MCF 10A (cell line): ENCODE data around the gene TEX28. TPM values are rescaled to one million over a fixed set of nuclear protein-coding genes. Genes with fewer than 3 reads are reported as not detected.
A peak's percentile ranks its signal among the peaks of the same experiment; 100 is the strongest.
"Not testable (repeated sequence)": the region's sequence is repeated elsewhere in the genome, so short reads cannot be mapped to it uniquely, and the experiment has no call there.

Experiments used
- BruUV-seq: library from RNA; stranded (reverse); fragments of 400-500 nt; replicated peaks from 2 replicates; lab custom pipeline; 2021; lab: Mats Ljungman, UMichigan
- CTCF ChIA-PET: fragments of 300-600 bp; sonication (Branson Sonifier 250); formaldehyde crosslinking; extraction: SDS; loops from one replicate; lab custom pipeline; 2021; ENCODE audit warnings: antibody characterized with exemption, inconsistent platforms; lab: Yijun Ruan, JAX
- POLR2A ChIA-PET: fragments of 300-600, 350-650 bp; sonication (Branson Sonifier 250); formaldehyde crosslinking; extraction: SDS; loops from one replicate; lab custom pipeline; 2020; ENCODE audit warnings: antibody characterized with exemption, inconsistent platforms; lab: Yijun Ruan, JAX
- DNase-seq: peaks from one replicate; pipeline ENCODE4 v3.0.0-alpha.2; 2018; ENCODE audit not compliant: unreplicated experiment
- H3K27ac Mint-ChIP-seq: one replicate; pipeline ENCODE4 v1.8.0; 2022; ENCODE audit warnings: mild to moderate bottlenecking, low read depth, mixed read lengths; ENCODE audit not compliant: unreplicated experiment
- H3K27me3 Mint-ChIP-seq: one replicate; pipeline ENCODE4 v1.8.0; 2022; ENCODE audit warnings: mixed read lengths; ENCODE audit not compliant: insufficient read depth, unreplicated experiment
- H3K36me3 Mint-ChIP-seq: one replicate; pipeline ENCODE4 v1.8.0; 2022; ENCODE audit warnings: mild to moderate bottlenecking, moderate library complexity, mixed read lengths; ENCODE audit not compliant: insufficient read depth, unreplicated experiment
- H3K4me1 Mint-ChIP-seq: one replicate; pipeline ENCODE4 v1.8.0; 2022; ENCODE audit warnings: mixed read lengths; ENCODE audit not compliant: insufficient read depth, unreplicated experiment
- H3K4me3 Mint-ChIP-seq: one replicate; pipeline ENCODE4 v1.8.0; 2022; ENCODE audit warnings: mild to moderate bottlenecking, moderate library complexity, mixed read lengths; ENCODE audit not compliant: unreplicated experiment
- H3K9me3 Mint-ChIP-seq: one replicate; pipeline ENCODE4 v1.8.0; 2022; ENCODE audit warnings: mixed read lengths; ENCODE audit not compliant: unreplicated experiment
- intact Hi-C: fragments of 100-400 bp; cut with micrococcal nuclease; formaldehyde crosslinking; loops from 2 replicates; pipeline ENCODE4 v1.14.1; 2022
- total RNA-seq: library from RNA; stranded (reverse); gene quantifications from 2 replicates; pipeline ENCODE4 v1.2.3, GENCODE V29; 2022
- TF ChIP-seq, protein P1 (sequence below): fragments of 200-600 bp; IDR thresholded peaks from one replicate; pipeline ENCODE4 v1.8.0; 2022; ENCODE audit warnings: antibody characterized with exemption, mild to moderate bottlenecking; ENCODE audit not compliant: unreplicated experiment

TEX28 gene
- total RNA-seq, 1 experiment from 2014 or later, result not detected

DNA sequence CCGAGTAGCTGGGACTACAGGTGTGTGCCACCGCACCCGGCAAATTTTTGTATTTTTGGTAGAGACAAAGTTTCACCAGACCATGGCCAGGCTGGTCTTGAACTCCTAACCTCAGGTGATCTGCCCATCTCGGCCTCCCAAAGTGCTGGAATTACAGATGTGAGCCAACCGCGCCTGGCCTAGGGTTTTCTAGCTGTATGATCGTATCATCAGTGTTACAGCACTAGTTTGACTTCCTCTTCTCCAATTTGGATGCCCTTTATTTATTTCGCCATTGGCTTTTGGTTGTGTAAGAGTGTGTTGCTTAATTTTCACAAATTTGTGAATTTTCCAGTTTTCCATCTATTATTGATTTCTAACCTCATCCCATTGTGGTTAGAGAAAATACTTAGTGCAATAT lies 5.9 kb upstream of the TEX28 start:
- POLR2A ChIA-PET, result interaction anchor here (0.6 kb wide), 1 partner anchor 1355 kb away, joined by 4 read pairs; no protein-coding TSS in a partner anchor
- no peaks in the 10 kb centered on the region for H3K9me3 Mint-ChIP-seq
- H3K27ac Mint-ChIP-seq, result no peak overlapping the region
- CTCF ChIA-PET, result no interaction called here
- H3K4me3 Mint-ChIP-seq, result no peak overlapping the region
- peaks cover 40% of the 10 kb centered on the region for H3K27me3 Mint-ChIP-seq
- no peak for DNase-seq
- H3K4me1 Mint-ChIP-seq, result no peaks in the 10 kb centered on the region
- no TSS peak for BruUV-seq
- intact Hi-C loops, result no loop called here
- TF ChIP-seq, protein P1, sequence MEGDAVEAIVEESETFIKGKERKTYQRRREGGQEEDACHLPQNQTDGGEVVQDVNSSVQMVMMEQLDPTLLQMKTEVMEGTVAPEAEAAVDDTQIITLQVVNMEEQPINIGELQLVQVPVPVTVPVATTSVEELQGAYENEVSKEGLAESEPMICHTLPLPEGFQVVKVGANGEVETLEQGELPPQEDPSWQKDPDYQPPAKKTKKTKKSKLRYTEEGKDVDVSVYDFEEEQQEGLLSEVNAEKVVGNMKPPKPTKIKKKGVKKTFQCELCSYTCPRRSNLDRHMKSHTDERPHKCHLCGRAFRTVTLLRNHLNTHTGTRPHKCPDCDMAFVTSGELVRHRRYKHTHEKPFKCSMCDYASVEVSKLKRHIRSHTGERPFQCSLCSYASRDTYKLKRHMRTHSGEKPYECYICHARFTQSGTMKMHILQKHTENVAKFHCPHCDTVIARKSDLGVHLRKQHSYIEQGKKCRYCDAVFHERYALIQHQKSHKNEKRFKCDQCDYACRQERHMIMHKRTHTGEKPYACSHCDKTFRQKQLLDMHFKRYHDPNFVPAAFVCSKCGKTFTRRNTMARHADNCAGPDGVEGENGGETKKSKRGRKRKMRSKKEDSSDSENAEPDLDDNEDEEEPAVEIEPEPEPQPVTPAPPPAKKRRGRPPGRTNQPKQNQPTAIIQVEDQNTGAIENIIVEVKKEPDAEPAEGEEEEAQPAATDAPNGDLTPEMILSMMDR, result no peak
- no peaks in the 10 kb centered on the region for H3K36me3 Mint-ChIP-seq

DNA sequence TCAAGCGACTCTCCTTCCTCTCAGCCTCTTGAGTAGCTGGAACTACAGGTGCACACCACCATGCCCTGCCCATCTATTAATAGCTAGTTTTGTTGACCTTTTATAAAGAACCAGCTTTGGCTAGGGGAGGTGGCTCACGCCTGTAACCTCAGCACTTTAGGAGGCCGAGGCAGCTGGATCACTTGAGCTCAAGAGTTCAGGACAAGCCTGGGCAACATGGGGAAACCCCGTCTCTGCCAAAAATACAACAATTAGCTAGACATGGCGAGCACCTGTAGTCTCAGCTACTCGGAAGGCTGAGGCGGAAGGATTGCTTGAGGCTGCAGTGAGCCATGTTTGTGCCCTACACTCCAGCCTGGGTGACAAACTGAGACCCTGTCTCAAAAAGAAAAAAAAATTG lies 3.4 kb upstream of the TEX28 start:
- ChIA-PET CTCF (interaction anchor here (0.5 to 1.1 kb wide), 3 partner anchors 10 to 198 kb away, joined by 3 to 4 read pairs (median 3); no protein-coding TSS in a partner anchor), POLR2A (no interaction called here)
- no TSS peak for BruUV-seq
- H3K9me3 Mint-ChIP-seq, result no peaks in the 10 kb centered on the region
- no peak overlapping the region for H3K27ac Mint-ChIP-seq
- H3K36me3 Mint-ChIP-seq, result no peaks in the 10 kb centered on the region
- DNase-seq, result no peak
- peaks cover 37% of the 10 kb centered on the region for H3K27me3 Mint-ChIP-seq
- TF ChIP-seq, protein P1, result no peak
- no peak overlapping the region for H3K4me3 Mint-ChIP-seq
- no peaks in the 10 kb centered on the region for H3K4me1 Mint-ChIP-seq
- intact Hi-C loops, result no loop called here

DNA sequence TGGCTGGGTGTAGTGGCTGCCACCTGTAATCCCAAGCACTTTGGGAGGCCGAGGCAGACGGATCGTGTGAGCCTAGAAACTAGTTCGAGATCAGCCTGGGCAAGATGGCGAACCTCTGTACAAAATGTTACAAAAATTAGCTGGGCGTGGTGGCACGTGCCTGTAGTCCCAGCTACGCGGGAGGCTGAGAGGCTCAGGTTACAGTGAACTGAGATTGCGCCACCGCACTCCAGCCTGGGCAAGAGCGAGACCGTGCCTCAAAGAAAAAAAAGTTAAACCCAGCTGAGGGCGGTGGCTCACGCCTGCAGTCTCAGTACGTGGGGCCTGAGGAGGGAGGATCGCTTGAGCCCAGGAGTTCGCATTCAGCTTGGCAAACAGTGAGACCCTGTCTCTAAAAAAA lies 1.8 kb upstream of the TEX28 start:
- intact Hi-C loops, result no loop called here
- Mint-ChIP-seq H3K36me3 (no peaks in the 10 kb centered on the region), H3K4me1 (no peaks in the 10 kb centered on the region), H3K4me3 (no peak overlapping the region), H3K27ac (no peak overlapping the region), H3K27me3 (peaks cover 21% of the 10 kb centered on the region), H3K9me3 (no peaks in the 10 kb centered on the region)
- POLR2A ChIA-PET, result interaction anchor here (0.9 kb wide), 1 partner anchor 17 kb away, joined by 3 read pairs; no protein-coding TSS in a partner anchor
- TF ChIP-seq, protein P1, result no peak
- DNase-seq, result peak; percentile 9
- CTCF ChIA-PET, result no interaction called here
- BruUV-seq, result no TSS peak

DNA sequence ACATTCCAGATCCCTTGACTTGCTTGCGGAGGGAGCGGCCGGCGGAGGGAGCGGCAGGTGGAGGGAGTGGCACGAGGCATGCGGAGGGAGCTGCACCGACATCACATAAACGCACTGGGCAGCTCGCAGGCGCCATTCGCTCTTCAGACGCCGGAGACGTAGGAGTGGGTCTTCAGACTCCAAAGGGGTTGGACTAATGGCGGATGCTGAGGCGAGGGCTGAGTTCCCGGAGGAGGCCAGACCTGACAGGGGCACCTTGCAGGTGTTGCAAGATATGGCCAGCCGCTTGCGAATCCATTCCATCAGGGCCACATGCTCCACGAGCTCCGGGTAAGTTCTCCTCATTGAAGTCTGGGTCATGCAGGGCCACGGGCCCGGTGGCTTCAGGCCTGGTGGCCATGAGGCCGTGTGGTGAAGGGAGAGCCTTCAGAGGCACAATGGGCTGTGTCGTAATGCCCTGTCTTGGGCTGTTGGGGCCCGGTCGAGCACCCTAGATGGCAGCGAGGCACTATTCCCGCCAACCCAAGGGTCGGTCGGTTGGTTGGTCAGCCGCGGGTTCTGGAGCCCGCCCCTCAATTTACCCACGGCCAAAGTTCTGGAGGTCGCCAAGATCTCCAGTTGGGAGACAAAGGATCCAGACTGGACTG lies 863 bp upstream of the TEX28 start, which contains the start of gene TKTL1:
TKTL1 (plus strand) TSS at position 132 of the 647 bp plus-strand sequence; CDS start at position 197, 65 bp downstream.
- Mint-ChIP-seq H3K27ac (no peak within 1 kb of the TSS), H3K27me3 (peaks cover 19% of the 10 kb centered on the region), H3K4me1 (no peaks in the 10 kb centered on the region), H3K36me3 (no peaks in the 10 kb centered on the region), H3K9me3 (no peaks in the 10 kb centered on the region), H3K4me3 (no peak within 1 kb of the TSS)
- BruUV-seq, result no TSS peak
- POLR2A ChIA-PET, result no interaction called here
- TF ChIP-seq, protein P1, result no peak
- CTCF ChIA-PET, result interaction anchor here (0.5 to 0.6 kb wide), 2 partner anchors 147 to 159 kb away, joined by 3 read pairs; no protein-coding TSS in a partner anchor
- intact Hi-C loops, result no loop called here
- no peak for DNase-seq

DNA sequence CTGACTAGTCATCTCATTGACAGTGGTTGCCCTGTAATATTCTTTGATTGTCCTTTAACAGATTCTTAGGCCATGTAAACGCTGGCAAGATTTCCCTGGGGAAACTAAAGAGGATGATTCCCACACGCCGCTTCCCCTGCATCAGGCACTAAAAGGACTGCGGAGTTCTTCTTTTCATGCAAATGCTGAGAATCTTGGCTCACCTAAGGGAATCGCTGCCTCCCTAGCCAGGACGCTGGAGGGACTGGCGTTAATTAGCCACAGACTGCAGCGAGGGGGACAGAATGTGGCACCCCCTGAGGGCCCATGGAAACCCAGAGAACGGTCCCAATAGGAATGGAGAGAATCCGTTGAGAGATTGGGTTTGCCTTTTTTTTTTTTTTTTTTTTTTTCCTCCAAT lies 8.5 kb downstream of the TEX28 start:
- H3K36me3 Mint-ChIP-seq, intact Hi-C loops, BruUV-seq, POLR2A ChIA-PET, DNase-seq, CTCF ChIA-PET, H3K9me3 Mint-ChIP-seq, H3K27ac Mint-ChIP-seq, H3K4me3 Mint-ChIP-seq, H3K27me3 Mint-ChIP-seq, H3K4me1 Mint-ChIP-seq: not testable (repeated sequence)

DNA sequence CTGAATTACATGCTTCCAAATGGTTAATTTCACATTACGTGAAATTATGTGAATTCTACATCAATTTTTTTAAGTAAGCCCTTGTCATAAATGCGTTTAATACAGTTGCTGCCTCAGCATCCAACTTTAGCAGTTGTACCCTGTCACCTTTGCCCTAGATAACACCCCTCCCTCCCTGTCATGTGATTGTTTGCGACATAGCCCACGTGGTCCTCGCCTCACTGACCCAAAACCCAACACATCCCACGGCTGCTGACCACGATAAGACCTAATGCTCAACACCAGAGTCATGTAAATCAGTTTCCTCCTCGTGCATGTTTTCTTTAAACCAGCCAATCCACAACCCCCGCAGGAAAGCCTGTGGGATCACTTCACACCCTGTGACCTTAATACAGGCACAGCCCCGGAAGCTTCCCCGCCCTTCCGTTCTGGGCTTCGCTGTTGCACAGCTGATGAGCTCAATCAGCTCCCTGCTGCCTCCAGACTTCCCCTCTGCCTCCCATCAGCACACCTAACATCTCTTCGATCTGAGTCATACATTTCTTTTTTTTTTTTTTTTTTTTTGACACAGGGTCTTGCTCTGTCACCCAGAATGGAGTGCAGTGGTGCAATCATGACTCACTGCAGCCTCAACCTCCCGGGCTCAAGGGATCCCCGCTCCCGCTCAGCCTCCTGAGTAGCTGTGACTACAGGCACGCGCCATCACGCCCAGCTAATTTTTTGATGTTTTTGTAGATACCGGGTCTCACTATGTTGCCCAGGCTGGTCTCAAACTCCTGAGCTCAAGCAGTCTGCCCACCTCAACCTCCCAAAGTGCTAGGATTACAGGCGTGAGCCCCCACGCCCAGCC lies 10.2 kb downstream of the TEX28 start:
- CTCF ChIA-PET, H3K9me3 Mint-ChIP-seq, H3K4me3 Mint-ChIP-seq, POLR2A ChIA-PET, BruUV-seq, H3K4me1 Mint-ChIP-seq, H3K27me3 Mint-ChIP-seq, H3K36me3 Mint-ChIP-seq, DNase-seq, intact Hi-C loops, H3K27ac Mint-ChIP-seq: not testable (repeated sequence)
